GM12872 (cell line): ENCODE measurements around the gene ZNF469.

Experiments
- CTCF ChIP-seq: IDR thresholded peaks from 3 replicates; pipeline ENCODE4 v1.5.1; 2011; ENCODE audit warnings: low read depth, mild to moderate bottlenecking, low read length, moderate library complexity; ENCODE audit not compliant: insufficient read depth

Gene ZNF469

GRCh38 chr16:88427376-88427775, 44.6 kb downstream of the ZNF469 start:
- TF ChIP-seq CTCF = no peak

- TF ChIP-seq CTCF = no peak
Measured at GRCh38 chr16:88428156-88428555, 45.4 kb downstream of the ZNF469 start.

GRCh38 chr16:88428616-88429386, 46.0 kb downstream of the ZNF469 start:
- TF ChIP-seq CTCF = no peak

GRCh38 chr16:88429387-88430184, 46.8 kb downstream of the ZNF469 start:
- no peak for TF ChIP-seq CTCF

GRCh38 chr16:88430185-88430523, 47.4 kb downstream of the ZNF469 start:
- TF ChIP-seq CTCF = no peak

- TF ChIP-seq CTCF = no peak
Measured at GRCh38 chr16:88430524-88431446, 48.0 kb downstream of the ZNF469 start.

- no peak for TF ChIP-seq CTCF
Measured at GRCh38 chr16:88431651-88432050, 48.9 kb downstream of the ZNF469 start.
